Measurements from ENCODE around the gene TCEA3.

DNA sequence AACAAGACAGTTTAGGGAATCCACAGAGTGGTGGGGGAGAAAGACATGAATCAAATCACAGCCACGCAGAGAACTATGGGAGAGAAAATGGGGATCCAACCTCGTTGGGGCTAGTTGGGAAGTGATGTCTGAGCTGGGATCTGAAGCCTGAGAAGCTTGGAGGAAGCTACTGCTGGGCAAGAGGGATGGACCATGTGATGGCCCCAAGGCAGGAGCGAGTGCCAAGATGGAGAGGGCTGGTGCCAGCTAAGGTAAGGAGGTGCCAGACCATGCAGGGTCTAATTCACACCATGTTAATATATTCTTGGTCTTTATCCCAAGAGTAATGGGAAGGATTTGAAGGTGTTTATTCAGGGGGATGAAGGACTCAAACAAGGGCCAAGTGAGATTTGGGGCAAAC lies 18.2 kb upstream of the TCEA3 start:
- TF ChIP-seq POLR2AphosphoS5 (IDR thresholded peaks at IDR 0.05; ENCODE audit: borderline replicate concordance, low read depth, low read length): no peak
- TF ChIP-seq EZH2 (IDR thresholded peaks at IDR 0.05): no peak

Data from SK-N-MC (cell line).